SK-N-SH (cell line): ENCODE measurements around the gene DLEU7. TPM values are rescaled to one million over a fixed set of nuclear protein-coding genes. Genes with fewer than 3 reads are reported as not detected.

ENCODE experiments used
- CTCF ChIA-PET: fragments of 300-600, 350-600 bp; formaldehyde crosslinking; extraction: SDS; loops from one replicate; lab custom pipeline; 2021; lab: Yijun Ruan, JAX
- POLR2A ChIA-PET: fragments of 350-600 bp; sonication (Branson Sonifier 250); formaldehyde crosslinking; extraction: SDS; loops from one replicate; lab custom pipeline; 2020; ENCODE audit warnings: antibody characterized with exemption, inconsistent platforms; lab: Yijun Ruan, JAX
- DNase-seq: peaks from one replicate; pipeline ENCODE4 v3.0.0; 2012
- H2AFZ ChIP-seq: fragments of 200-600 bp; sonication (generic); 2 replicates; pipeline ENCODE4 v1.8.1; 2016; ENCODE audit warnings: antibody characterized with exemption, mild to moderate bottlenecking, low read depth
- H3F3A ChIP-seq: fragments of 200-600 bp; sonication (generic); replicated peaks from 2 replicates; pipeline ENCODE3; 2016; ENCODE audit warnings: antibody characterized with exemption, mild to moderate bottlenecking; ENCODE audit not compliant: insufficient read depth
- H3K27ac ChIP-seq, 2 experiments: fragments of 200-500 bp in 1 of 2; fragments of 200-600 bp in 1 of 2; sonication (Bioruptor generic) in 1 of 2; sonication (generic), shearing (Covaris generic) in 1 of 2; 2 replicates each; pipeline versions ENCODE4 v1.5.1 to v1.6.1; 2014 to 2016; ENCODE audit warnings: low read depth in 2 of 2, inconsistent platforms in 1 of 2, low read length in 1 of 2, mild to moderate bottlenecking in 1 of 2, mixed read lengths in 1 of 2
- H3K27me3 ChIP-seq: fragments of 200-600 bp; sonication (generic), shearing (Covaris generic); 2 replicates; pipeline ENCODE4 v1.6.1; 2016; ENCODE audit warnings: mixed run types; ENCODE audit not compliant: insufficient read depth
- H3K36me3 ChIP-seq, 2 experiments: fragments of 200-500 bp in 1 of 2; fragments of 200-600 bp in 1 of 2; sonication (Bioruptor generic) in 1 of 2; sonication (generic) in 1 of 2; replicated peaks in 1 of 2; 2 replicates each; pipeline versions ENCODE3 to v1.5.1; 2014 to 2016; ENCODE audit warnings: low read length in 1 of 2, mild to moderate bottlenecking in 1 of 2; ENCODE audit not compliant: insufficient read depth in 2 of 2, control insufficient read depth in 1 of 2
- H3K4me1 ChIP-seq, 2 experiments: fragments of 200-500 bp in 1 of 2; fragments of 200-600 bp in 1 of 2; sonication (Bioruptor generic) in 1 of 2; sonication (generic), shearing (Covaris generic) in 1 of 2; 2 replicates each; pipeline versions ENCODE4 v1.5.1 to v1.6.1; 2014 to 2016; ENCODE audit warnings: low read depth in 1 of 2, low read length in 1 of 2, mixed run types in 1 of 2; ENCODE audit not compliant: insufficient read depth in 2 of 2, control insufficient read depth in 1 of 2
- H3K4me2 ChIP-seq: fragments of 200-600 bp; sonication (generic), shearing (Covaris generic); 2 replicates; pipeline ENCODE4 v1.6.1; 2017; ENCODE audit warnings: mixed run types
- H3K4me3 ChIP-seq, 2 experiments: fragments of 200-500 bp in 1 of 2; fragments of 200-600 bp in 1 of 2; sonication (Bioruptor generic) in 1 of 2; sonication (generic), shearing (Covaris generic) in 1 of 2; 2 replicates each; pipeline versions ENCODE4 v1.5.1 to v1.8.1; 2014 to 2016; ENCODE audit warnings: low read depth in 2 of 2, inconsistent platforms in 1 of 2, low read length in 1 of 2, mild to moderate bottlenecking in 1 of 2, mixed read lengths in 1 of 2, moderate library complexity in 1 of 2
- H3K79me2 ChIP-seq: fragments of 200-600 bp; sonication (generic); 2 replicates; pipeline ENCODE4 v1.8.1; 2017; ENCODE audit warnings: mild to moderate bottlenecking; ENCODE audit not compliant: insufficient read depth
- H3K9ac ChIP-seq: fragments of 200-600 bp; sonication (generic); 2 replicates; pipeline ENCODE4 v1.6.1; 2017; ENCODE audit warnings: mixed run types
- H3K9me2 ChIP-seq: fragments of 200-600 bp; sonication (generic); 2 replicates; pipeline ENCODE4 v1.6.1; 2017; ENCODE audit warnings: mixed run types
- H3K9me3 ChIP-seq: fragments of 200-600 bp; sonication (generic); 2 replicates; pipeline ENCODE4 v1.6.1; 2017; ENCODE audit warnings: mixed run types, mild to moderate bottlenecking, moderate library complexity
- H4K20me1 ChIP-seq: fragments of 200-600 bp; sonication (generic); 2 replicates; pipeline ENCODE4 v1.6.1; 2017; ENCODE audit warnings: mild to moderate bottlenecking, mixed run types; ENCODE audit not compliant: insufficient read depth
- GABPA ChIP-seq: IDR thresholded peaks from 2 replicates; pipeline ENCODE4 v1.4.0; 2012; ENCODE audit warnings: low read depth, mild to moderate bottlenecking
- GATA2 ChIP-seq: sonication (generic); formaldehyde crosslinking; IDR thresholded peaks from 2 replicates; pipeline ENCODE4 v1.5.0; 2020; ENCODE audit warnings: mild to moderate bottlenecking, missing genetic modification reagents
- MXI1 ChIP-seq: IDR thresholded peaks from 2 replicates; pipeline ENCODE4 v1.6.1; 2012; ENCODE audit warnings: mild to moderate bottlenecking, low read depth, low read length, improper control_type of control experiment
- PBX3 ChIP-seq: IDR thresholded peaks from 2 replicates; pipeline ENCODE4; 2012
- POLR2AphosphoS5 ChIP-seq: IDR thresholded peaks from 2 replicates; pipeline ENCODE4 v1.6.1; 2012; ENCODE audit warnings: low read depth, low read length
- RAD21 ChIP-seq: IDR thresholded peaks from 2 replicates; pipeline ENCODE4 v1.6.1; 2012; ENCODE audit warnings: mild to moderate bottlenecking, low read length
- RCOR1 ChIP-seq: fragments of 150-350 bp; IDR thresholded peaks from 2 replicates; pipeline ENCODE4 v1.6.1; 2017; ENCODE audit warnings: antibody characterized with exemption, low read length
- RFX5 ChIP-seq: IDR thresholded peaks from 2 replicates; pipeline ENCODE4 v1.6.1; 2012; ENCODE audit warnings: mild to moderate bottlenecking, improper control_type of control experiment, low read length
- whole genome bisulfite sequencing: methylation state at CpG from one replicate; pipeline ENCODE4 v1.1.6; 2017; ENCODE audit warnings: low lambda C conversion rate; 5-methylcytosine and 5-hydroxymethylcytosine counted together
- polyA plus RNA-seq, 3 experiments: library from polyadenylated mRNA; depleted of rRNA; stranded (reverse); fragments of >200 nt; gene quantifications; 2 replicates each; pipeline ENCODE4 v1.2.3, GENCODE V29; 2012
- TF ChIP-seq, protein P1 (sequence below): fragments of 150-350 bp; IDR thresholded peaks from 2 replicates; pipeline ENCODE4 v1.6.1; 2016; ENCODE audit warnings: mild to moderate bottlenecking, low read depth, low read length

The DLEU7 gene
- polyA plus RNA-seq, 1 of the 3 experiments (the other 2 are of a cell fraction), result not detected

- no peak for TF ChIP-seq MXI1
- no peak for TF ChIP-seq GATA2 (CRISPR knock-in tag)
- no peak for TF ChIP-seq RCOR1
- no peak for TF ChIP-seq PBX3
- no peak for TF ChIP-seq GABPA
- TF ChIP-seq, protein P1, sequence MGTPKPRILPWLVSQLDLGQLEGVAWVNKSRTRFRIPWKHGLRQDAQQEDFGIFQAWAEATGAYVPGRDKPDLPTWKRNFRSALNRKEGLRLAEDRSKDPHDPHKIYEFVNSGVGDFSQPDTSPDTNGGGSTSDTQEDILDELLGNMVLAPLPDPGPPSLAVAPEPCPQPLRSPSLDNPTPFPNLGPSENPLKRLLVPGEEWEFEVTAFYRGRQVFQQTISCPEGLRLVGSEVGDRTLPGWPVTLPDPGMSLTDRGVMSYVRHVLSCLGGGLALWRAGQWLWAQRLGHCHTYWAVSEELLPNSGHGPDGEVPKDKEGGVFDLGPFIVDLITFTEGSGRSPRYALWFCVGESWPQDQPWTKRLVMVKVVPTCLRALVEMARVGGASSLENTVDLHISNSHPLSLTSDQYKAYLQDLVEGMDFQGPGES, result no peak
- TF ChIP-seq POLR2AphosphoS5, result no peak
- no peak for TF ChIP-seq RFX5
Observed at GRCh38 chr13:50889317-50889716, 45.8 kb upstream of the DLEU7 start (continued).

GRCh38 chr13:50888362-50888761 lies 44.9 kb upstream of the DLEU7 start:
- CTCF ChIA-PET, result interaction anchor here (8.3 kb wide), 1 partner anchor 22 kb away, joined by 47 read pairs; the partner anchor contains the start of gene RNASEH2B
- POLR2A ChIA-PET, result no interaction called here

DNA sequence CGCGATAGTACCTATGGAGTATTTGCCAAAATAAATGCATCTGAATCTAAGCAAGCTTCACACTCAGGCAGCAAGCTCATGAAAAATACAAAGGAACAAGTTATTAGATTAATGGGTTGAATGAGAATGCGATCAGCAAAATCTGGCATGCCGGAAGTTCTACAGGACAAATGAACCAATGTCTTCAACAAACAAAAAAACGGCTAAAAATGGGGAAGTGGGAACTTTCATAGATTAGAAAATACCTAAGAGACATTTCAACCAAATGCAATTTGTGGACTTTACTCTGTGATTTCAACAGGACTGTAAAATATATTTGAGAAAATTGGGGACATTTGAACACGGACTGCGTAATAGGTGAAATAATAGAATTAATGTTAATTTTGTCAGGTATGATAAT lies 43.7 kb upstream of the DLEU7 start:
- Histone ChIP-seq H3K4me3 (no peak overlapping the region), H3K36me3 (no peaks in the 10 kb centered on the region), H3K27ac (no peak overlapping the region), H3K9me2 (no peaks in the 10 kb centered on the region), H3K4me2 (no peak overlapping the region), H3K27me3 (no peaks in the 10 kb centered on the region), H4K20me1 (no peaks in the 10 kb centered on the region), H2AFZ (no peak overlapping the region), H3K79me2 (no peaks in the 10 kb centered on the region), H3K4me1 (peaks cover 0 to 2% of the 10 kb centered on the region in 2 experiments; a peak in 2 of 4 replicates), H3K9ac (no peak overlapping the region), H3F3A (no peaks in the 10 kb centered on the region), H3K9me3 (no peaks in the 10 kb centered on the region)
- ChIA-PET POLR2A (no interaction called here), CTCF (no interaction called here)
- 88% methylated on average over 7 of the region's 7 CpGs for WGBS
- no peak for TF ChIP-seq RAD21
- no peak for DNase-seq

More at GRCh38 chr13:50888362-50888761, 44.9 kb upstream of the DLEU7 start:
- DNase-seq, result no peak
- Histone ChIP-seq H3K79me2 (no peaks in the 10 kb centered on the region), H3K9ac (no peak overlapping the region), H3K9me2 (no peaks in the 10 kb centered on the region), H3F3A (no peaks in the 10 kb centered on the region), H3K4me2 (no peak overlapping the region), H4K20me1 (no peaks in the 10 kb centered on the region), H2AFZ (no peak overlapping the region), H3K27me3 (no peaks in the 10 kb centered on the region), H3K9me3 (no peaks in the 10 kb centered on the region), H3K27ac (no peak overlapping the region), H3K4me1 (peaks cover 0 to 6% of the 10 kb centered on the region in 2 experiments; a peak in 2 of 4 replicates), H3K36me3 (no peaks in the 10 kb centered on the region), H3K4me3 (no peak overlapping the region)
- WGBS, result 74% methylated on average over 1 of the region's 1 CpG
- TF ChIP-seq RFX5, result no peak
